GM19438 (cell line): Measurements from ENCODE around the gene TM2D3.

Experiments
- ATAC-seq: cut with Tn5 transposase; IDR thresholded peaks from one replicate; pipeline ENCODE4 v1.9.1; 2021; ENCODE audit warnings: low read depth; ENCODE audit not compliant: unreplicated experiment

The TM2D3 gene, protein sequence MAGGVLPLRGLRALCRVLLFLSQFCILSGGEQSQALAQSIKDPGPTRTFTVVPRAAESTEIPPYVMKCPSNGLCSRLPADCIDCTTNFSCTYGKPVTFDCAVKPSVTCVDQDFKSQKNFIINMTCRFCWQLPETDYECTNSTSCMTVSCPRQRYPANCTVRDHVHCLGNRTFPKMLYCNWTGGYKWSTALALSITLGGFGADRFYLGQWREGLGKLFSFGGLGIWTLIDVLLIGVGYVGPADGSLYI

DNA sequence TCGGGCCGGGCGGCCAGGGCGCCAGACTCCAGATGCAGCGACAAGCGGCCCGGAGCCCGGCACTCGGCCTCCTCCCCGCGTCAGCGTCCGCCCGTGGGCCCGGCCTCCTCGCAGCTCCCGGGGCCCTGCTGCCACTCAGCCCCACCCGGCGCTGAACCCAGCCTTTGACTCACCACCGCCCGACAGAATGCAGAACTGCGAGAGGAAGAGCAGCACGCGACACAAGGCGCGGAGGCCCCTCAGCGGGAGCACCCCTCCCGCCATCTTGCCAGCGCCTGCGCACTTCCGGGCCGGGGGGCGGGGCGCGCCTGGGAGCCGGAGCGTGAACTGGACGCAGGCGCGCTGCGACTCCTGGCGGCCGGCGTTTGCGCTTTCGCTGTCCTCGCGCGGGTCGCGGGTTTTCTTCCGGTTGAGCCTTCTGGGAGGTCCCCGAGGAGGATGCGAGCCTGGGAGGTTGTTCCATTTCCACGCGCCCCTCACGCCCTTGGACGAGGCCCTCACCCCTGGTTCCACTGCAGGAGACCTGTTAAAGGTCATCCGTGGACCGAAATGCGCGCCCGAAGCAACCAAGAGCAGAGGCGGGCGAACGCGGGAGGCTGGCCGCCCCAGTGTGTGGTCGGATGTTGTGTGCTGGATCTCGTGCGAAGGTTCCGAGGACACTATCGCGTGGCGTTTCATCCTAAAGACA is at the start of gene TM2D3:
TM2D3 (minus strand) TSS at position 284 of the 688 bp plus-strand sequence; CDS start at position 264, 20 bp downstream.
- ATAC-seq: peak; percentile 82

DNA sequence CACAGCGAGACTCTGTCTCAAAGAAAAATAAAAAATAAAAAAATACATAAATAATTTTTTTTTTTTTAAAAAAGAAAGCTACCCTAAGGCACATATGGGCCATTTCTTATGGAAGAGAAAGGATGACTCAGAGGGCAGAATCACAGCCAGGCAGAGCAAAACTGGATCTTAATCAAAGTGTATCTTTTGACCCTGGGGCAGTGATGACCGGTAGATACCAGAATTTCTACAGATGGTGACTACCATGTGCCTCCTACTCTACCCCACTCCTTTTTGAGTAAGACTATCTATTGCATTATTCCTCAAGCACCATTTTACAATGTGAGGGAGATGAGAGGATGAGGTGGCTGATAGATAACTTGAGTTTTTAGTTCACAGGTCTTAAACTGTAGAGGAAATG is 46.1 kb upstream of the TM2D3 start:
- ATAC-seq: no peak

DNA sequence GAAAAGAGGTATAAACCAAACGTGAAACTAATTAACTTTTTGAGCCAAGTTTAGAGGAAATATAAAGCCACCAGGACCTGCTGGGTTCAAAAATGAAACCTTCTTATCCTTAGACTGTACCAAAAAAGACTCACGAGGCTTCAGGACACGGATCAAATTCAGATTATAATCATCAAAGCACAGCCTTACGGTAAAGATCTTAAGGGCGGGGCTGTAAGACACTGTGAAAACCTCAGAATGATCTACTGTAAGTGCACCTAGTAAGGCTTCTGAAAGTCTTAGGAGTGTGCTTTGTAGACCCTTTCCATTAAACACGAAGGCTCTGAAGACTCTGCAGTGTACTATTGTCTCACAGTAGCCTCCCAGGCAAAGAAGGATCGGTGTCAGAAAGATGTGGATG is 45.3 kb upstream of the TM2D3 start:
- no peak for ATAC-seq

DNA sequence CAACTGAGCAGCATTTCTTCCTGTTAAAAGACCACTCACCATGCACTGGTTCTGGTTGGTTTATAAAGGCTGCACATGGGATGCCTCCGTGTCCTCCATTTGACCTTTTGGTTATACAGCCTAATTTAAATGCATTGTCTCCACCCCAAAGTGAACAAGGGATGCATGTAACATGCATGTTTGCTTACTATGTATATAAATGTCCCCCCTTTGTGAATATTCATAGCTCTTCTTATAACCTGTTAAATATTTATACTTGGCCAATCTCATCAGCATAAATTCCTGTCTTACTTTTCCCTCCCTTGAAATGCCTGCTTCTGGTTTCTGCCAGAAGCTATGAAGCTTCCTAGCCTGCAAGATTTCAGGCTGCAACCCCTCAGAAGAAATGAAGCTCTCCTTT is 44.6 kb upstream of the TM2D3 start:
- no peak for ATAC-seq

DNA sequence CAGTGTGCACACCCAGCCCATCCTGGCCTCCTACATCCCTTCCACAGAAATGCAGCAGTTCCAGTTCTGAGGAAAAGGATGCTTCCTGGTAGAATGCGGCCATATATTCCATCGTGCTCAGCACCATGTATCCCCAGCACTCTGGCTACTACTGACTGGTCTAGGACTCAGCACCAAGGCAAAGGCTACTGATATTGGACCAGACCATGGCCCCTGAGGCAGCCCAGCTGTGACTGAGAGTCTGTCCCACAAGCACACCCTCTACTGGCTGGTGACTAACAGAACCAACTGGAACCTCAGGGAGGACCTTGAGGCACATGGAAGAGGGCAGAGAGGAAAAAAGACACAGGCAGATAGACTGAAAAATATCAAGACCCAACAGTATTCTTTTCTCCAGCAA is 42.1 kb upstream of the TM2D3 start:
- ATAC-seq: no peak

DNA sequence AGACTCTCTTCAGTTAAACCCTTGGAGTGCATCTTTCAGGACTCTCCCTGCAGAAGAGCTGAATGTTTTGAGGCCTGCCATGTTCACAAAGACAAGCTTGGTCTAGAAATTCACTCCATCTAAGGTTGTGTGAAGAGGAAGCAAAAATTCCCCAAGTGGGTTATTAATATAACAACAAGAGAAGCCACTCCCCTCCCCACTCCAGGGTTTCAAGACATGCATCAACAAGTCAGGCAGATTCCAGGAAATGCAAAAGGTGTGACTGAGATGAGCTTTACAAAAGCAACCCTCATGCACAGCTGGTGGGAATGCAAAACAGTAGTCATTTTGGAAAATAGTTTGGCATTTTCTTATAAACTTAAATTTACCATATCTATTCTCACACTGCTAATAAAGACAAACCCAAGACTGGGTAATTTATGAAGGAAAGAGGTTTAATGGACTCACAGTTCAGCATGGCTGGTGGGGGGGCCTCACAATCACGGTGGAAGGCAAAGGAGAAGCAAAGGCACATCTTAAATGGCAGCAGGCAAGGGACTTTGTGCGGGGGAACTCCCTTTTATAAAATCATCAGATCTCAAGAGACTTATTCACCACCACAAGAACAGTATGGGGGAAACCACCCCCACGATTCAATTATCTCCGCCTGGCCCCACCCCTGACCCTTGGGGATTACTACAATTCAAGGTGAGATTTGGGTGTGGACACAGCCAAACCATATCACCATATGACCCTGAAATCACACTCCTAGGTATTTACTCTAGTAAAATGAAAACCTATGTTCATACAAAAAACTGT is 40.8 kb upstream of the TM2D3 start:
- ATAC-seq: no peak

DNA sequence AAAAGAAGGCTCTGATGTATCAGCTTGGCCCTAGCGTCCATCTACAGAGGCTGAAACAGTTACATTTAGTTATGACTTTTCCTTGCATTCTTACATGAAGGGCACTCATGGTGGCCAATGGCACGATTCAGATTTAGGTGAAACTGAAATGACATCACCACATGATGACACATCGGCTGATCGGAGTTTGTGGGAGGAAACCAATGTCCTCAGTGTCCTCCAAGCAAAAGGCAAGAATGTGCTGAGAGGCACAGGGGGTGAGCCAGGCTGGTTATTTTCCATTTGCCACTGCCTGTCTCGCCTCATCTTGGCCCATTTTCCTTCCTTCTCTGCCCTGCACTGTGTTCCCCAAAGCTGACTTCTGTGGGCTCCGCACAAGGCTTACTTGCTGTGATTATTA is 37.7 kb upstream of the TM2D3 start:
- ATAC-seq: no peak

DNA sequence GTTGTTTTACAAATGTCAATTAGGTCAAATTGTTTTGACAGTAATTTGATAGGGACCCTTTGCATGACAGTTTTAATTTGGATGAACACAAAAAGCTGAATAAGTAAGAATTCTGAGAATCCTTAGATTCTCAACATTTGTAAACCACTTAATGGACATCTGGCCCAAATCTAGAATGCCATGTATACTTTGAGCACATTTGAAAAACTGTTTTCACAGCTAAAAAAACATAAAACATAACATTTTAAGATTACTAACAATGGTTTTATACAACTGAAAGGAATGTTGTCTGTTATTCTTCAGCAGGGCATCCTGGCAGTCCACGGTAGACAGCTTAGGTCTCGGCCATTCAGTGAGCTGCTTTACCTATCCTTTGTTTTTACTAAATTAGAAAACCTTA is 34.5 kb upstream of the TM2D3 start:
- ATAC-seq: no peak

DNA sequence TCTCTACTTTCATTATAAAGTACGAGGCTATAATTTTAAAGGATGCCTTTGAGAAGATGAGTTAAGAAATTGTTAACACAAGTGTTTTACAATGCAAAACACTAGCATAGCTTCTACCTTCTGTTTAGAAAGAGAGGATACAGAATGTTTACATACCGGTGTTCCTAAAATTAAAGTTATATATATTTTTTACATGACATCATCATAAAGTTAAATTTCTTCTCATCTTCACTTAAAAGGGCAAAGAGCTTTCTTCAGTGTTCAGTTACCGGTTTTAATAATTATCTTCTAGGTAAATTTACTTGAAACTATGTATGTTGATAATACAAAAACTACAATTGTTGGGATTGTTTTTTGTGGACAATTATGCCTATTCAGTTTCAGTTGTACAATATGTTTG is 32.7 kb upstream of the TM2D3 start:
- ATAC-seq: no peak

DNA sequence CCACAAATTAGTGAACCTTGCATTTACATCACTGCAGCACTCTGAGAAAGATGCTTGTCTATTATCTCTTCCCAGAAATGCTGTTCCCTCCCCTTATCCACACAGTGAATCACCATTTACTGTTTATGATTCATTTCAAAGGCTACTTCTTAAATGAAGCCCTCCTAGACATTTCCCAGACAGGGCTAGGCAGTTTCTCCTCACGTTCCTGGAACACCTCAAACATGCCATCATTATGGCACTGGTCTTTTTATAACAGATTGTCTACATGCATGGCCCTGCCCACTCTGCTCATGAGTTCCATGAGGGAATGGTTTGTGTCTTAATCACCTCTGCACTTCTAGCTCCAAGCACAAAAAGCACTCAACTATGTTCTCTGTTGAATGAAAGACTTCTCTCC is 32.2 kb upstream of the TM2D3 start:
- ATAC-seq: no peak

DNA sequence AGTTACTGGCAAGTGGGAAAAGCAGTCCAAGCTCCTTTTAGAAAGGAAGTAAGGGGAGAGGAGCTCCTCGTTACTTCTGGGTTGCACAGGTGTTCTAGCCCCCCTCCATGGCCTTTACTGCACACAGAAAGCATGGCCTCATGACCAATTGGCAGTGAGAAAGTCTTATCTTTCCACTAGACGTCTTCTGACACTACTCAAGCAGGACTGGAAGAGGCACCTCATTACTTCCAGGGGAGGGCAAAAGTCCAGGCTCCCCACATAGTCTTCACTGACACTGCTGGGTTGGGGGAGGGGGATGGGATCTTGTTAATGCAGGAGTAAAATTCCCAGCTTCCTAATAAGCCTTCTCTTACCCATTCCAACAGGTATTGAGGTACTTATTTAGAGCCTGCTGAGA is 27.6 kb upstream of the TM2D3 start:
- ATAC-seq: no peak

DNA sequence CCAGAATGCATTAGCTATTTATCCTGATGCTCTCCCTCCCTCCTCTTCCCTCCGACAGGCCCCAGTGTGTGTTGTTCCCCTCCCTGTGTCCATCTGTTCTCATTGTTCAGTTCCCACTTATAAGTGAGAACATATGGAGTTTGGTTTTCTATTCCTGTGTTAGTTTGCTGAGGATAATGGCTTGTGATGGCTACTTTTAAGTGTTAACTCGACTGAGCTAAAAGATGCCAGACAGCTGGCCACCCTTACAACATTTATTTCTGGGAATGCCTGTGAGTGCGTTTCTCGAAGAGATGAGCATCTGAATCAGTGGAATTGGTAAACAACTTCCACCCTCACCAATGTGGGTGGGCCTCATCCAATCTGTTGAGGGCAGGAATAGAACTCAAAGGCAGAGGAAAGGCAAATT is 24.7 kb upstream of the TM2D3 start:
- ATAC-seq: no peak

DNA sequence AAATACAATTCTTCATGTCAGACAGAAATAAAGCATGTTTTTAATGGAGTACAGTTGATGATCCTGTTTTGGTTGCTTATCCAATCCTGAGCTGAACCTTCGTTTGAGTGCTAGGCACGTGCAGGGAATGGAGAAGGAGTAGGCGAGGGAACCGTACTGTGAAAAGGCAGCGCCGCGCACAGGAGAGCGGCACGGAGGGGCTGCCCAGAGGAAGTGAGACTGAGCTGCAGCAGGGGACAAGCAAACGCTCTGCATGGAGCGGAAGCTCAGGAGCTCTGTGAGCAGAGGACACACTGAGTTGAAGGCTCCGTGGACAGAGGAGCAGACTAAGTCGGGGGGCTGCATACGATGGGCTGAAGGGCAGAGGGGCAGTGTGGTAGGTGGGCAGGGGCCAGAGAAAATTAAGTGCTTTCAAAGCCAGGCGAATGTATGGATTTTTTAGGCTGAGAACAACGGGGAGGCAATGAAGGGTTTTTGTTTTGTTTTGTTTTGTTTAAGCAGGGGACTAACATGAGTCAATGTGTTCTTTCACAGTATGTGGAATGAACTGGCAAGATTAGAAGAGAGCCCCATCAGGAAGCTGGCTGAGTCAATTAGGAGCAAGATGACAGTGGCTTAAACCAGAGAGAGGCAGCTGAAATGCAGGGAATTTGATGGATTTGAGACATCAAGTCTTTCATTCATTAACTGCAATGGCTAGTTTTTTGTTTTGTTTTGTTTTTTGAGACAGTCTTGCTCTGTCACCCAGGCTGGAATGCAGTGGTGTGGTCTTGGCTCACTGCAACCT is 23.8 kb upstream of the TM2D3 start:
- ATAC-seq: peak; percentile 97

DNA sequence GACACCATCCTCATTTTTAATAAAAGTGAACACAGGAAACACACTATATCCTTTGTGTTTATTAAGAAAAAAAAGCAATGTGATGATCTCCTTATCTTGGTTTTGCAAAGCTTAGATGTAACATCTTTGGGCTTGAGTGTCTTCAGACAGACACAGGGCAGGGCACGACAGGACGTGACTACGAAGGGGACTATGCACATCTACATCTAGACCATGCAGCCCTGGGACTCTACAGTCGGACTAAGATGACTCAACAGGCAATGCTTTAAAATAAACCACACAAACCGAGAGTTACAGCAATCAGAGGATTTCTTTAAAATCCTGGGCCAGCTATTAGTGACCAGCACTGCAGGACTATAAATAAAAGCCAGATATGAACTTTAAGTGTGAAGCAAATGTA is 22.8 kb upstream of the TM2D3 start:
- ATAC-seq: no peak

DNA sequence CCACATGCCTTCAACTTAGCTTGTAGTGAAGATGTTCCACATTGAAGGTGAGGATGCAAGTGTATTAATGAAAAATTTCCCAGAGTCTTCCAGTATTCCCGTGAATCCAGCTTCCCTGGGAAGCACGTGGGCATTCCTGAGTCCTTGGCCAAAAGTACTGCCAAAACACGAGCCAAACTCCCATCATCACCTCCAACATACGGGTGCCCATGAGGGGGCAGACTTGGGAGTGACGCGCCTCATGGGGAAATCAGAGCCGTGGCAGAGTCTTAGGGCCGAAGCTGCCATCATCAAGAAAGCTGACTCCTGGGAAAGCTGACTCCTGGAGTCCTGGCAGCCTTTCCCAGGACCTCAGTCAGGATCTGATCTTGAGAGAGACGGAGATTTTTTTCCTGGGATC is 20.1 kb upstream of the TM2D3 start:
- ATAC-seq: no peak

DNA sequence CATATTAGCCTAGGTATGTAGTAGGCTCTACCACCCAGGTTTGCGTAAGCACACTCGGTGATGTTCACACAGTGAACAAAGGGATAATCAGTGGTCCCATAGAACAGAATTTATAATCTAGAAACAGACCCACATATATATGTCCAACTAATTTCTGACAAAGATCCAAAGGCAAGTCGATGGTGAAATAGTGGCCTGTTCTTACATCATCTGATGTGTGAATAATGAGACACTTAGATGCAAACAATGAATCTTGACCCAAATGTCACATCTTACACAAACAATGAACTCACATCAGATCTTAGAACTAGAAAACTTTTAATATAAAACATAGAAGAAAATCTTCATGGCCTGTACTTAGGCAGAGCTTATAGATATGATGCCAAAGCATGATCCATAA is 17.6 kb upstream of the TM2D3 start:
- no peak for ATAC-seq

DNA sequence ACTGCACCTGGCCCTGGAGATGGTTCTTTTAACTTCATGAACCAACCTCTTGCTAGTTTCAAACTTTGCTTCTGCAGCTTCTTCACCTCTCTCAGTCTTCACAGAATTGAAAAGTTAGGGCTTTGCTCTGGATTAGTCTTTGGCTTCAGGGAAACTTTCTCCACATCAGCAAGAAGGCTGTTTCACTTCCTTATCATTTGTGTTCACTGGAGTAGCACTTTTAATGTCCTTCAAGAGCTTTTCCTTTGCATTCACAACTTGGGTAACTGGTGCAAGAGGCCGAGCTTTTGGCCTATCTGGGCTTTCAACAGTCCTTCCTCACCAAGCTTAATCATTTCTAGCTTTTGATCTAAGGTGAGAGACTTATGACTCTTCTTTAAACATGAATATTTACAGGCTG is 15.7 kb upstream of the TM2D3 start:
- no peak for ATAC-seq

DNA sequence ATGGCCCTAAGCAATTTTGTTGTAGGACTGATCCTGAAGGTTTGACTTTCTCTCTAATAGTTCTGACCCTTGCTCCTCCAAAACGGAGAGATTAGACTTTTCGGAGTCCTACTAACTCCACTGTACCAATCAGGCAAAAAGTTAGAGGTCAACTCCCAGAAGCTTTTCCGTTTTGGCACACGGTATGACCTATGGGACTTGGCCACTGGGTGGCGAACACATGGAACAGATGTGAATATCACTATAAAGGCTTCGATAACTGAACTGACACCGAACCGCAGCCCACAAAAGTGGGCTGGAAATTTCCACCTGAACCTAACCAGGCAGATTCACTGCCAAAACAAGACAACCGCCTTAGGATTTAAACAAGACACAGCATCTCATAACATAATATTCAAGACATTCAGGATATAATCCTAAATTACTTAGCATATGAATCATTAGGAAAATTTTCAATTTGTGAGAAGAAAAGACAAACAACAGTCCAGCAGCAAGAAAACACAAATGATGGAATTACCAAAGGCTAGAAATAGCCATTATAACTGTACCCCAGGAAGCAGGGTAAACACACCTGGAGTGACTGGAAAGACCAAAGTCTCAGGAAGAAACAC is 12.2 kb upstream of the TM2D3 start:
- ATAC-seq: no peak

DNA sequence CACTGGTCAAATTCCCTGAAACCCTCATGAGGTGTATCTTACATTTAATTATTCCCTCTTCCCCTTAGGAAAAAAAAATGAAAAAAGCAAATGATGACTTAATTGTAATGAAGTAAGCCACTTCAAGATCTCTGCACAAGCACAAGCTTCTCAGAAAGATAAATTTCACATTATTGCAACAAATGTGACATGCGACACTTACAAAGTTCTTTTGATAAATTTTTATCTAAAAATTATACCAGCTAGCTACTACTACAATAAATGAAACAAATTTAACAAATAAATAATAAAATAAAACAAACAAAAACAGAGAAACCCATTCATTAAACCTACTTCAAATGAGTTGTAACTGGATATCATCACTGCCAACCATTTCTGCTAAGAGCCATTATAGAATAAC is 10.0 kb upstream of the TM2D3 start:
- no peak for ATAC-seq

DNA sequence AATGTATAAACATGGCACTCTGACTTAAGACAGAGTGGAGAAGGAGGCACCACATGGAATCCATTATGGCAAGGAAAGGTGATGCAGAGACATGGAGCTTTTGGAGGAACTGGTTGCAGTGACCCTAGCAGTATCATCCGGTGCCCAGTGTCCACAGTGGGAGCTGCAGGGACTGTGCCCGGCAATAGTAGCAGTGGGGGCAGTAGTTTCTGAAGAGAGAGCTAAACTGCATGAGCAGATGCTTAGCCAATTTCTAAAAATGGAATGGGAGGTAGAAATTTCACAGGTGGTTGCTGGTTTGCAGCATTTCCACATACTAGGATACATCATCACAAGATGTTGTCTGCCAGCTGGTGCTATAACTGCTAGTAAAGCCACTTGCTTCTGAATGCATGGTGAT is 7.8 kb upstream of the TM2D3 start:
- ATAC-seq: no peak
